SK-N-SH treated with all-trans-retinoic acid at 6 μM for 48 hours (cell line): ENCODE data around the gene FRMD4B.

ENCODE experiments used
- ATAC-seq: fragments of 200-7000 bp; cut with Tn5 transposase; 3 replicates; pipeline ENCODE4 v1.9.1; 2020; ENCODE audit warnings: mild to moderate bottlenecking, moderate library complexity
- ARNTL ChIP-seq: fragments of 450-650 bp; formaldehyde crosslinking; IDR thresholded peaks from 2 replicates; pipeline ENCODE4 v1.5.0; 2020; ENCODE audit warnings: low read depth, mild to moderate bottlenecking, moderate library complexity, borderline replicate concordance
- BACH2 ChIP-seq: fragments of 250-450 bp; sonication (Bioruptor Pico); IDR thresholded peaks from 2 replicates; pipeline ENCODE4 v1.9.0; 2021; ENCODE audit warnings: mild to moderate bottlenecking, borderline replicate concordance
- CREB5 ChIP-seq: fragments of 250-450 bp; sonication (Bioruptor Pico); IDR thresholded peaks from 2 replicates; pipeline ENCODE4 v1.5.1; 2020; ENCODE audit warnings: low read depth, mild to moderate bottlenecking, moderate library complexity
- CSDC2 ChIP-seq: fragments of 250-450 bp; sonication (Bioruptor Pico); IDR thresholded peaks from 2 replicates; pipeline ENCODE4 v1.5.0; 2020; ENCODE audit warnings: mild to moderate bottlenecking, moderate library complexity
- CSRNP3 ChIP-seq: fragments of 250-450 bp; sonication (Bioruptor Pico); IDR thresholded peaks from 2 replicates; pipeline ENCODE4 v1.5.1; 2021; ENCODE audit warnings: mild to moderate bottlenecking, moderate library complexity
- ESRRG ChIP-seq: fragments of 250-450 bp; sonication (Bioruptor Pico); IDR thresholded peaks from 2 replicates; pipeline ENCODE4 v1.6.1; 2021; ENCODE audit warnings: mild to moderate bottlenecking
- GLIS3 ChIP-seq: fragments of 250-450 bp; sonication (Bioruptor Pico); IDR thresholded peaks from 2 replicates; pipeline ENCODE4 v1.5.0; 2020; ENCODE audit warnings: mild to moderate bottlenecking, moderate library complexity
- ISL1 ChIP-seq: fragments of 250-450 bp; sonication (Bioruptor Pico); IDR thresholded peaks from 2 replicates; pipeline ENCODE4 v2.1.2; 2022; ENCODE audit warnings: mild to moderate bottlenecking, moderate library complexity
- OSR1 ChIP-seq: fragments of 250-450 bp; sonication (Bioruptor Pico); IDR thresholded peaks from 2 replicates; pipeline ENCODE4 v1.8.0; 2022; ENCODE audit warnings: moderate library complexity, mild to moderate bottlenecking, inconsistent platforms
- PATZ1 ChIP-seq: fragments of 250-450 bp; sonication (Bioruptor Pico); IDR thresholded peaks from 2 replicates; pipeline ENCODE4 v1.8.0; 2020; ENCODE audit warnings: mild to moderate bottlenecking, moderate library complexity, borderline replicate concordance
- POU6F1 ChIP-seq: fragments of 250-450 bp; sonication (Bioruptor Pico); IDR thresholded peaks from 2 replicates; pipeline ENCODE4 v1.8.0; 2021; ENCODE audit warnings: low read depth, mild to moderate bottlenecking, moderate library complexity, borderline replicate concordance
- PPARA ChIP-seq: fragments of 250-450 bp; sonication (Bioruptor Pico); IDR thresholded peaks from 2 replicates; pipeline ENCODE4 v1.5.0; 2020; ENCODE audit warnings: mild to moderate bottlenecking, borderline replicate concordance
- RARB ChIP-seq: fragments of 250-450 bp; sonication (Bioruptor Pico); IDR thresholded peaks from 2 replicates; pipeline ENCODE4 v1.8.0; 2021; ENCODE audit warnings: mild to moderate bottlenecking, moderate library complexity
- SNAI2 ChIP-seq: fragments of 250-450 bp; sonication (Bioruptor Pico); IDR thresholded peaks from 2 replicates; pipeline ENCODE4 v1.5.0; 2020; ENCODE audit warnings: mild to moderate bottlenecking, moderate library complexity
- TOX ChIP-seq: fragments of 250-450 bp; sonication (Bioruptor Pico); IDR thresholded peaks from 2 replicates; pipeline ENCODE4 v1.8.0; 2021; ENCODE audit warnings: mild to moderate bottlenecking, moderate library complexity, borderline replicate concordance
- TSHZ2 ChIP-seq: fragments of 250-450 bp; sonication (Bioruptor Pico); IDR thresholded peaks from 2 replicates; pipeline ENCODE4 v1.5.0; 2020; ENCODE audit warnings: mild to moderate bottlenecking, moderate library complexity
- ZC3H10 ChIP-seq: fragments of 250-450 bp; sonication (Bioruptor Pico); IDR thresholded peaks from 2 replicates; pipeline ENCODE4 v1.5.1; 2021; ENCODE audit warnings: mild to moderate bottlenecking, moderate library complexity
- ZFP3 ChIP-seq: fragments of 250-450 bp; sonication (Bioruptor Pico); IDR thresholded peaks from 2 replicates; pipeline ENCODE4 v1.5.0; 2020; ENCODE audit warnings: mild to moderate bottlenecking, moderate library complexity
- ZNF70 ChIP-seq: fragments of 450-650 bp; formaldehyde crosslinking; IDR thresholded peaks from 2 replicates; pipeline ENCODE4 v1.5.0; 2020; ENCODE audit warnings: mild to moderate bottlenecking, moderate library complexity
- ZNF8 ChIP-seq: fragments of 450-650 bp; formaldehyde crosslinking; IDR thresholded peaks from 2 replicates; pipeline ENCODE4 v1.5.0; 2020; ENCODE audit warnings: mild to moderate bottlenecking, moderate library complexity

FRMD4B gene

GRCh38 chr3:69378112-69378802, 7.6 kb downstream of the FRMD4B start:
- ATAC-seq, result no peak
- TF ChIP-seq ZNF8 (CRISPR knock-in tag) (no peak), CSRNP3 (CRISPR knock-in tag) (no peak), ZNF70 (CRISPR knock-in tag) (no peak), OSR1 (CRISPR knock-in tag) (no peak), SNAI2 (CRISPR knock-in tag) (no peak), GLIS3 (CRISPR knock-in tag) (no peak), ISL1 (CRISPR knock-in tag) (no peak)

- TF ChIP-seq PPARA (CRISPR knock-in tag) (no peak), ZNF8 (CRISPR knock-in tag) (no peak), ARNTL (CRISPR knock-in tag) (no peak), CREB5 (CRISPR knock-in tag) (no peak), CSDC2 (CRISPR knock-in tag) (no peak), POU6F1 (CRISPR knock-in tag) (no peak), ZC3H10 (no peak), PATZ1 (CRISPR knock-in tag) (no peak), ZNF70 (CRISPR knock-in tag) (no peak), ZFP3 (CRISPR knock-in tag) (no peak), OSR1 (CRISPR knock-in tag) (no peak), CSRNP3 (CRISPR knock-in tag) (no peak), TSHZ2 (CRISPR knock-in tag) (no peak), RARB (CRISPR knock-in tag) (no peak), GLIS3 (CRISPR knock-in tag) (no peak), BACH2 (CRISPR knock-in tag) (no peak)
- no peak for ATAC-seq
These were observed 8.6 kb downstream of the FRMD4B start for GRCh38 chr3:69377262-69377661.

GRCh38 chr3:69376731-69377130, 9.2 kb downstream of the FRMD4B start:
- no peak for ATAC-seq
- TF ChIP-seq ZNF70 (CRISPR knock-in tag) (no peak), OSR1 (CRISPR knock-in tag) (no peak), ESRRG (no peak), TSHZ2 (CRISPR knock-in tag) (no peak), CREB5 (CRISPR knock-in tag) (no peak), ZFP3 (CRISPR knock-in tag) (no peak), SNAI2 (CRISPR knock-in tag) (no peak), ISL1 (CRISPR knock-in tag) (no peak), ARNTL (CRISPR knock-in tag) (no peak), TOX (no peak)
